Left ventricle myocardium inferior (tissue), 1 donor: ENCODE data around the gene CMTM6. TPM values are rescaled to one million over a fixed set of nuclear protein-coding genes. Genes with fewer than 3 reads are reported as not detected.

ENCODE experiments used
- DNase-seq: peaks from one replicate; pipeline ENCODE4 v3.0.0-alpha.2; 2020
- H3K27ac ChIP-seq: fragments of 200-600 bp; replicated peaks from 2 replicates; pipeline ENCODE4 v1.8.0; 2021
- H3K27me3 ChIP-seq: fragments of 200-600 bp; 2 replicates; pipeline ENCODE4 v1.8.0; 2021; ENCODE audit warnings: low read depth
- H3K36me3 ChIP-seq: fragments of 200-600 bp; 2 replicates; pipeline ENCODE4 v1.8.0; 2021
- H3K4me1 ChIP-seq: fragments of 200-600 bp; 2 replicates; pipeline ENCODE4 v1.8.0; 2021
- H3K4me3 ChIP-seq: fragments of 200-600 bp; 2 replicates; pipeline ENCODE4 v1.8.0; 2021; ENCODE audit warnings: mild to moderate bottlenecking, moderate library complexity
- H3K9me3 ChIP-seq: fragments of 200-600 bp; replicated peaks from 2 replicates; pipeline ENCODE4 v1.8.0; 2021
- intact Hi-C: fragments of 100-400 bp; cut with micrococcal nuclease; formaldehyde crosslinking; loops from one replicate; pipeline ENCODE4 v1.11.0; 2022
- total RNA-seq: library from RNA; stranded (reverse); fragmentation: NEBNext Ultra II Directional; extraction: Animal tissue kit (Norgen Biotek cat#: 25700); gene quantifications from one replicate; pipeline ENCODE4 v1.2.1, GENCODE V29; 2021
- TF ChIP-seq, protein P1 (sequence below): fragments of 200-600 bp; IDR thresholded peaks from 2 replicates; pipeline ENCODE4 v1.8.0; 2021; ENCODE audit warnings: antibody characterized with exemption, mild to moderate bottlenecking, borderline replicate concordance
- donor health status: DM: no; HTN: yes; CAD: no; lungs with severe emphysema.

The CMTM6 gene
- total RNA-seq, 1 donor from 2014 or later, result 10.9 TPM

GRCh38 chr3:32508711-32509110, 6.1 kb upstream of the CMTM6 start:
- no peaks in the 10 kb centered on the region for H3K27me3 ChIP-seq
- H3K27ac ChIP-seq, result no peak overlapping the region
- intact Hi-C loops, result no loop called here
- no peaks in the 10 kb centered on the region for H3K9me3 ChIP-seq
- TF ChIP-seq, protein P1, sequence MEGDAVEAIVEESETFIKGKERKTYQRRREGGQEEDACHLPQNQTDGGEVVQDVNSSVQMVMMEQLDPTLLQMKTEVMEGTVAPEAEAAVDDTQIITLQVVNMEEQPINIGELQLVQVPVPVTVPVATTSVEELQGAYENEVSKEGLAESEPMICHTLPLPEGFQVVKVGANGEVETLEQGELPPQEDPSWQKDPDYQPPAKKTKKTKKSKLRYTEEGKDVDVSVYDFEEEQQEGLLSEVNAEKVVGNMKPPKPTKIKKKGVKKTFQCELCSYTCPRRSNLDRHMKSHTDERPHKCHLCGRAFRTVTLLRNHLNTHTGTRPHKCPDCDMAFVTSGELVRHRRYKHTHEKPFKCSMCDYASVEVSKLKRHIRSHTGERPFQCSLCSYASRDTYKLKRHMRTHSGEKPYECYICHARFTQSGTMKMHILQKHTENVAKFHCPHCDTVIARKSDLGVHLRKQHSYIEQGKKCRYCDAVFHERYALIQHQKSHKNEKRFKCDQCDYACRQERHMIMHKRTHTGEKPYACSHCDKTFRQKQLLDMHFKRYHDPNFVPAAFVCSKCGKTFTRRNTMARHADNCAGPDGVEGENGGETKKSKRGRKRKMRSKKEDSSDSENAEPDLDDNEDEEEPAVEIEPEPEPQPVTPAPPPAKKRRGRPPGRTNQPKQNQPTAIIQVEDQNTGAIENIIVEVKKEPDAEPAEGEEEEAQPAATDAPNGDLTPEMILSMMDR, result no peak
- no peaks in the 10 kb centered on the region for H3K36me3 ChIP-seq
- no peak overlapping the region for H3K4me3 ChIP-seq
- peaks cover 3% of the 10 kb centered on the region for H3K4me1 ChIP-seq
- no peak for DNase-seq

DNA sequence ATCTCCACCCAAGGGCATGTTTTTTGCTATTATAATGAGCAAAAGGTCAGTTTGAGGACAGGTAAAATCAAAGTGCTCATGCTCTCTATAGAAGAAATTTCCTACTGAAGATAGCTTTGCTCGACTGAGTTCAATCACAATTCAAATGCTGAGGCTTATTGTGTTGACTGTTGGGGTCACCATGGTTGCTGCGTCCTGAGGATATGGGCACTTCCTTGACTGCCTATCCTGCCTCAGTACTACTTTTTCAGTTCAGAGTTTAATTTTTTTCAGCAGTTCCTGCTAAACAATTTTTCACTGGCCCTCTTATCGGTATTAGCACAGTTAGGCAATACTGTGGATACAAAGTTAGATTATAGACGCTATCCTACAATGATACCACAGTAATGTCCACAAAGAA, 3.8 kb upstream of the CMTM6 start:
- Histone ChIP-seq H3K9me3 (no peaks in the 10 kb centered on the region), H3K4me1 (peaks cover 20% of the 10 kb centered on the region), H3K27me3 (no peaks in the 10 kb centered on the region), H3K4me3 (no peak overlapping the region), H3K27ac (no peak overlapping the region), H3K36me3 (no peaks in the 10 kb centered on the region)
- TF ChIP-seq, protein P1, result no peak
- intact Hi-C loops, result no loop called here
- no peak for DNase-seq

- TF ChIP-seq, protein P1, result no peak
- intact Hi-C loops, result no loop called here
These were observed 264 bp upstream of the CMTM6 start for GRCh38 chr3:32502946-32503286.

DNA sequence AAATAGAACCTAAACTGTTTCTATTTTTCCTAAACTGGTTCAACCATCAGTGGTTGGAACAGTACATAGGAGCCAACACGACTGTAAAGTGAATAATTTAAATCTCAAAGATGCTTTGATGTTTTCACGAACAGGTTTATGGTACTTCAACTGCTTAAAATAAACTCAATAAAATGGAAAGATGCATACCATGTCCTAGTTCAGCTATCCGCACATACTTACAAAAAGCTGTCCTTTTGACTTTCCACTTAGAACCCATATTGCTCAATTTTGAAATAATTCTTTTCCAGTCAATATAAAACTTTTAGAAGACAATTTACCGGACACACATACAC, 902 bp downstream of the CMTM6 start:
- DNase-seq, result no peak
- intact Hi-C loops, result no loop called here
- no peaks in the 10 kb centered on the region for H3K36me3 ChIP-seq
- H3K27me3 ChIP-seq, result no peaks in the 10 kb centered on the region
- H3K9me3 ChIP-seq, result no peaks in the 10 kb centered on the region
- TF ChIP-seq, protein P1, result no peak
- peak overlapping the region; percentile 98 for H3K27ac ChIP-seq
- peaks cover 34% of the 10 kb centered on the region for H3K4me1 ChIP-seq
- H3K4me3 ChIP-seq, result peak overlapping the region; percentile 98

More at GRCh38 chr3:32502946-32503286, 264 bp upstream of the CMTM6 start:
- Histone ChIP-seq H3K27me3 (no peaks in the 10 kb centered on the region), H3K9me3 (no peaks in the 10 kb centered on the region), H3K4me3 (peak overlapping the region; percentile 98), H3K4me1 (peaks cover 34% of the 10 kb centered on the region), H3K36me3 (no peaks in the 10 kb centered on the region), H3K27ac (peak overlapping the region; percentile 98)
- no peak for DNase-seq

- TF ChIP-seq, protein P1, result no peak
- intact Hi-C loops, result no loop called here
- H3K27me3 ChIP-seq, result no peaks in the 10 kb centered on the region
- peak overlapping the region; percentile 98 for H3K27ac ChIP-seq
- H3K4me1 ChIP-seq, result peaks cover 34% of the 10 kb centered on the region
- peak overlapping the region; percentile 98 for H3K4me3 ChIP-seq
- H3K9me3 ChIP-seq, result no peaks in the 10 kb centered on the region
- no peak for DNase-seq
- no peaks in the 10 kb centered on the region for H3K36me3 ChIP-seq
These were observed 1.5 kb downstream of the CMTM6 start for GRCh38 chr3:32500880-32501782.
